GM19463 (cell line): ENCODE results near the gene SRY.
"Not testable (repeated sequence)": the region's sequence is repeated elsewhere in the genome, so short reads cannot be mapped to it uniquely, and the experiment has no call there.

ENCODE experiments used
- ATAC-seq: cut with Tn5 transposase; IDR thresholded peaks from one replicate; pipeline ENCODE4 v1.9.1; 2021; ENCODE audit warnings: mild to moderate bottlenecking, moderate library complexity; ENCODE audit not compliant: unreplicated experiment

SRY gene

DNA sequence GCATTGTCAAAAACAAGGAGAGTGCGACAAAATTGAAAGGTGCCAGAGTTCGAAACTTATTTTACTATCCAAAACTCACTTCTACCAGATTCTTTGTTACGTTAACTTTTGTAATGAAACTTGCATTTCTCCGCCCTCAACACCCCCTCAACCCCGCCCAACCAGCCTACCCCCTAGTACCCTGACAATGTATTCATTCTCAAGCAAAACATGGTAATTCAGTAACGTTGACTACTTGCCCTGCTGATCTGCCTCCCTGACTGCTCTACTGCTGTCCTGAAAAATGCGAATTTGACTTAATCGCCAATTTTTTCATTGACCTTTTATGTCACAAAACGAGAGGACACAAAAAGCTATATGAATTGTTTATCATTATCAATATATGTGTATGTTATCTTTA lies at the start of gene SRY:
SRY (minus strand) TSS at position 83 of the 400 bp plus-strand sequence; CDS start at position 4, 79 bp downstream.
- ATAC-seq, result no peak

DNA sequence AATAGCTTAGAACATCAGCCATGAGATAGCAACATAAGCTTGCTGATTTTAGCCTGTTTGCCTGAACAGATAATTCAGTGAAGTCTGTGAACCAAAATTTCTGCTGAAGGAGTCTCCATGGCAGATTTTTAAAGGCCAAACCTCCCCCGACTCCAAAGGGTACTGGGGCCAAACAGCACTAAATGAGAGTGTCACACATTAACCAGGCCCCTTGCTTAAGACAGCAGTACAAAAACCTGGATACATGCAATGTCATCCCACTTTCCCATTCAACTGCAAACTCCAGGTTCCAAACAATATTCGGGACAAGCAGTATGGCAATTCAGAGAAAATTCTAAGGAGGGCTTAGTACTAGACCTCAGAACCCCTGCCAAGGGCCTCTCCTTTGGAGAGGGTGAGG lies 49.6 kb upstream of the SRY start:
- ATAC-seq, result no peak

DNA sequence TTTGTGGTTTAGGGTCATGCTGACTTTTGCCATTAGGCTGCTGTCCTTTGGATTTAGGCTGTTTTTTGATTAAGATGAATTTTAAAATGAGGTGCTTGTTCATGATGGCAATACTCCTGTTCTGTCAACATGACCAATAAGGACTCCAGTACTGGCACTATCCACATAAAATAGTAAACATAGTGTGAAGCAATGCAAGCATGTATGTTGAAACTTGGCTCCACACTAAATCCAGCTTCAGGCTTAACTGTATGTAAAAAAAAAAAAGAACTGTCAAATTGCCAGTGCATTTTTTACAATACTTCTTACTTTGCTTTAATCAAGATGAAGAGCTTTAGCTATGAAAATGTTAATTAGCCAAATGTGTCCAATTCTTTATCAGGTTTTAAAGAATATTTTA lies 47.7 kb upstream of the SRY start:
- ATAC-seq, result no peak

DNA sequence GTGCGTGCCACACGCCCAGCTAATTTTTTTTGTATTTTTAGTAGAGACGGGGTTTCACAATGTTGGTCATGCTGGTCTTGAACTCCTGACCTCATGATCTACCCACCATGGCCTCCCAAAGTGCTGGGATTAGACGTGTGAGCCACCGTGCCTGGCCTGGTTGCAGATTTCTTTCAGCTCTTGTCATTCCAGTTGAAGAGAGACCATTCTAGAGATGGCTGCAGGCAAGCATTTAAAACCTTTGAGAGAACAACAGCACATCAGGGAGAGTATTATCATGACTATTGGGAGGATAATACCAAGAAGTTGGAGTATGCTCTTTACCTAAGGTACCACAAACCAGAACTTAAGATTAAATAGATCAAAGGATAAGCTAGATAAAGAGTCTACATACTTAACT lies 41.0 kb upstream of the SRY start:
- no peak for ATAC-seq

DNA sequence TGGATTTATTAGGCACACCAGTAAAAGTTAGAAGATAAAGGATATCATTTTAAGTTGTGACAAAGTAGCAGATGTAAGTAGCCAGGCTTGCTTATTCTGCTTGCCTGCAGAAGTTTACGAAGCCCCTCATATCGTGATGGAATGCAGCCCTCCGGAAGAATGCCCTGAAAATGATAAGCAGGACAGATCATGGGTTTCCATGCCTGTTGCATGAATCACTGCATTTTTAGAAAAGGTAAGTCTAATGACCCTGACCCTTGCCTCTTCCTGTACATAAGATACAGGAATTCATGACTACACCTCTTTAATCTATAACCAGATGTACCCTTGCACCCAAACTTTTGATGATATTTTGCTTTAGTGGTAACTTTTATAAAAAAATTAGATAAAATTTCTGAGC lies 37.0 kb upstream of the SRY start:
- no peak for ATAC-seq

DNA sequence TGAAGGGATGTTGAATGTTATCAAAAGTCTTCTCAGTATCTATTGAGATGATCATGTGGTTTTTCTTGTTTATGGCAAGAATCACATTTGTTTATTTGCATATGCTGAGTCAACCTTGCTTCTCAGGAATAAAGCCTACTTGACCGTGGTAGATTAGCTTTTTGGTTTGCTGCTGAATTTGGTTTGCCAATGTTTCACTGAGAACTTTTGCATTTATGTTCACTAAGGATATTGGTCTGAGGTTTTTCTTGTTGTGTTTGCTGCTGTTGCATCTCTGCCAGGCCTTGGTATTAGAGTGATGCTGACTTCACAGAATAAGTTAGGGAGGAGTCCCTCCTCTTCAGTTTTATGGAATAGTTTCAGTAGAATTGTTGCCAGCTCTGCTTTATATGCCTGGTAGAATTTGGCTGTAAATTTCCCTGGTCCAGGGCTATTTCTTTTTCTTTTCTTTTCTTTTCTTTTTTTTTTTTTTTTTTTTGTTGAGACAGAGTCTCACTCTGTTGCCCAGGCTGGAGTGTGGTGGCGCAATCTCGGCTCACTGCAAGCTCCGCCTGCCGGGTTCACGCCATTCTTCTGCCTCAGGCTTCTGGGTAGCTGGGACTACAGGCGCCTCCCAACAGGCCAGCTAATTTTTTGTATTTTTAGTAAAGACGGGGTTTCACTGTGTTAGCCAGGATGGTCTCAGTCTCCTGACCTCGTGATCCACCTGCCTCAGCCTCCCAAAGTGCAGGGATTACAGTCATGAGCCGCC lies 29.8 kb upstream of the SRY start:
- not testable (repeated sequence) for ATAC-seq

DNA sequence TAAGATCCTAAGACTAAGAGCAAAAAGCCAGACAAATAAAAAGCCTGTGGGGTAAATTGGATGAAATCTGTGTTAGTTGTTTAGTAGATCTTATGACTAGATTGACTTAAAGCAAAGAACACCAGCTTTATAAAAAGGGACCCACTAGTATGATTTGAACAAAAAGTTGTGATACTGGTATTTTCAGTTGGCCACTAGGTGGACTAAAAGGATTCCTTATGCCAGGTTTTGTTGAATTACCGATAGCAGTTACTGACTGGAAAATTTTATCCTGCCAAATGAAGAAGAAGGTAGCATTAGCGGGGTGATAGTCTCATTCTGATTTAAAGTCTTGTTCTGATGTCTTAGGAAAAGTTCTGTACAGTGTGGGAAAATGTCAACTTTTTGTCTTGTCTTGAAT lies 12.8 kb upstream of the SRY start:
- ATAC-seq, result no peak

DNA sequence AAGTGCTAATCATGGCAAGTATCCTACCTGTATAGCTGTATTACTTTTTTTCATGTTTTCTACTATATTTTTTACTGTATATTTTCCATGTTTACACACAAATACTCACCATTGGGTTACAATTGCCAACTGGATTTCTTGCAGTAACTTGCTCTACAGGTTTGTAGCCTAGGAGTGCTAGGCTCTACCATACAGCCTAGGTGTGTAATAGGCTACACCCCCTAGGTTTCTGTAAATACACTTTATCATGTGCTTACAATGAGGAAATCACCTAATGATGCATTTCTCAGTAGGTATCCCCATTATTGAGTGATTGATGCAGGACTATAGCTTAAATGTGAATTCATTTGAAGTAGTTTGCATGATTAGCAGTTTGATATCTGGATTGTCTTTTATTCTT lies 10.5 kb upstream of the SRY start:
- no peak for ATAC-seq

DNA sequence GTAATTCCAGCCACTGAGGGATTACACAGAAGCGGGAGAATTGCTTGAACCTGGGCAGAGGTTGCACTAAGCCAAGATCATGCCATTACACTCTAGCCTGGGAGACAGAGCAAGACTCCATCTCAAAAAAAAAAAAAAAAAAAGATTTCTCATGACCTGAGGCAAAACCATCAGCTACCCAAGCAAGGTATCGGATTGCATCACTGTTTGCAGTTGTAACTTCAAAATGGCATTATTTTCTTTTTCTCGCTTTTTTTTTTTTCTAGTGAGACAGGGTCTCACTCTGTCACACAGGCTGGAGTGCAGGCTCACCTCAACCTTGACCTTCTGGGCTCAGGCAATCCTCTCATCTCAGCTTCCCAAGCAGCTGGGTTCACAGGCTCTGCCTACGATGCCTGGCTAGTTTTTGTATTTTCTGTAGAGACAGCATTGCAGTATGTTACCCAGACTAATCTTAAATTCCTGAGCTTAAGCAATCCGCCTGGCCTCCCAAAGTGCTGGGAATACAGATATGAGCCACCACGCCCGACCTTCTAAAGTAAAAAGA lies 9.6 kb upstream of the SRY start:
- no peak for ATAC-seq

DNA sequence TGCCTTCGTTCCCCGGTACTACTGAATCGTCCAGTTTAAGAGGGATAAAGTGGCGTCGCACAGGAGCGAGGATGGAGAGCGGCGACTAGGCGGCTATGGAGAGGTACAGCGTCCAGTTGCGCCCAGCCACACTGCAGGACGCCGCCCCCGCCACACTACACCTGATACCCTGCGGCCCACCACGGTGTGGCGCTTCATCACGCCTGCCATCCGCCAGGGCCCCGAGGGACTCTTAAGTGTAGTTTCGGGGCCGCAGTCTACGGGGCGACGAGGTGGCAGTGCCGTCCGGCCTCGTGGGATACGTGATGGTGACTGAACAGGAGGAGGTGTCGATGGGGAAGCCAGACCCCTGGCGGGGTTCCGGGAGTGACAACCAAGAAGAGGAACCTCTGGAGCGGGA lies 2.3 kb upstream of the SRY start:
- no peak for ATAC-seq

DNA sequence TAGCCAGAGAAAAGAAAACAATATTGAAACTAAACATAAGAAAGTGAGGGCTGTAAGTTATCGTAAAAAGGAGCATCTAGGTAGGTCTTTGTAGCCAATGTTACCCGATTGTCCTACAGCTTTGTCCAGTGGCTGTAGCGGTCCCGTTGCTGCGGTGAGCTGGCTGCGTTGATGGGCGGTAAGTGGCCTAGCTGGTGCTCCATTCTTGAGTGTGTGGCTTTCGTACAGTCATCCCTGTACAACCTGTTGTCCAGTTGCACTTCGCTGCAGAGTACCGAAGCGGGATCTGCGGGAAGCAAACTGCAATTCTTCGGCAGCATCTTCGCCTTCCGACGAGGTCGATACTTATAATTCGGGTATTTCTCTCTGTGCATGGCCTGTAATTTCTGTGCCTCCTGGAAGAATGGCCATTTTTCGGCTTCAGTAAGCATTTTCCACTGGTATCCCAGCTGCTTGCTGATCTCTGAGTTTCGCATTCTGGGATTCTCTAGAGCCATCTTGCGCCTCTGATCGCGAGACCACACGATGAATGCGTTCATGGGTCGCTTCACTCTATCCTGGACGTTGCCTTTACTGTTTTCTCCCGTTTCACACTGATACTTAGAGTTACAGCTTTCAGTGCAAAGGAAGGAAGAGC lies 488 bp downstream of the SRY start:
- no peak for ATAC-seq
